Inferior parietal cortex (tissue), 1 donor: ENCODE data around the gene DRICH1.
"Not testable (repeated sequence)": the region's sequence is repeated elsewhere in the genome, so short reads cannot be mapped to it uniquely, and the experiment has no call there.

Source experiments
- DNase-seq: peaks from one replicate; pipeline ENCODE4 v3.0.0-alpha.2; 2016; ENCODE audit errors: extremely low spot score

DRICH1 gene

GRCh38 chr22:23632178-23632577 is at the start of gene DRICH1:
DRICH1 (minus strand) TSS chr22:23632321; CDS start chr22:23632023, 298 bp downstream.
- DNase-seq = no peak

- no peak for DNase-seq
These were observed 49.1 kb upstream of the DRICH1 start for GRCh38 chr22:23681026-23681809.

- DNase-seq = no peak
These were observed 46.0 kb upstream of the DRICH1 start for GRCh38 chr22:23678133-23678532.

- no peak for DNase-seq
These were observed 45.5 kb upstream of the DRICH1 start for GRCh38 chr22:23677701-23677995.

DNA sequence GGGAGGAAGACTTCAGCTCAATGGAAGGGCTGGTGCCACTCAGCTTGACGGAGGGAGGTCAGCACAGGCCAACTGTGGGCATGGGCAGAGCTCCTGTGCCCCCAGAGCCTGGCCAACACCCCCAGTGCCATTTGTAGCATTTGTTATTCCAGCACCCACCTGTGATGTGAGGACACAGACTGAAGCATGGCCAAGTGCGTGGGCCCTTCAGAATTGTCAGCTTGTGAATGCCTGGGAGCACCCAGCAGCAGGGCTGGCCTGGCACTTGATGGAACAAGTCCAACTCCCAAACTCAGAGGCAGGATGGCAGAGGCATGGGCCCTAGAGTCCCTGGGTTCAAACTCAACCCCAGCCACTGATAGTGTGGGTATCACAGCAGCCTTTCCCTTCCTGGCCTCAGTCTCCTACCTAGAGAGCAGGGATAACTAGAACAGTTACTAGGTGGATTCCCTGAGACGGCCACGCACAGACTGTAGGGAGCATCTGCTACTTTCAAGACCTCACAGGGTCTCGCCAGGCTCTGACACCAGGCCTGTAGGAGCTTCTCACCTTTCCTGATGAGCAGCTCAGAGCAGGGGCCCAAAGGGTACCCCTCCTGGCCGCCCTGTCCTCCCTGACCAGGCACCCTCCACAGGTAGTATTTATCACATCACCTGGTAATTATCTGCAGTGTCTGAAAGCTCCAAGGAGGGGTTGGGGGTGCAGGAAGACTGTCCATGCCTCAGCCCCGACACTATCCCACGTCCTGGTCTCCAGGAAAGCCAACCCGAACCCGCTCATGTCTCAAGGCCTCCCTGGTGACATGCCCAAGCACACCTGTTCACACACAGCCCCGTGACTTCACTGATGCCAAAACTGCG is 45.0 kb upstream of the DRICH1 start:
- DNase-seq = not testable (repeated sequence)

- no peak for DNase-seq
These were observed 43.6 kb upstream of the DRICH1 start for GRCh38 chr22:23675502-23676415.

GRCh38 chr22:23674886-23675501 is 42.9 kb upstream of the DRICH1 start:
- not testable (repeated sequence) for DNase-seq

GRCh38 chr22:23673826-23674690 is 41.9 kb upstream of the DRICH1 start:
- DNase-seq = no peak

DNA sequence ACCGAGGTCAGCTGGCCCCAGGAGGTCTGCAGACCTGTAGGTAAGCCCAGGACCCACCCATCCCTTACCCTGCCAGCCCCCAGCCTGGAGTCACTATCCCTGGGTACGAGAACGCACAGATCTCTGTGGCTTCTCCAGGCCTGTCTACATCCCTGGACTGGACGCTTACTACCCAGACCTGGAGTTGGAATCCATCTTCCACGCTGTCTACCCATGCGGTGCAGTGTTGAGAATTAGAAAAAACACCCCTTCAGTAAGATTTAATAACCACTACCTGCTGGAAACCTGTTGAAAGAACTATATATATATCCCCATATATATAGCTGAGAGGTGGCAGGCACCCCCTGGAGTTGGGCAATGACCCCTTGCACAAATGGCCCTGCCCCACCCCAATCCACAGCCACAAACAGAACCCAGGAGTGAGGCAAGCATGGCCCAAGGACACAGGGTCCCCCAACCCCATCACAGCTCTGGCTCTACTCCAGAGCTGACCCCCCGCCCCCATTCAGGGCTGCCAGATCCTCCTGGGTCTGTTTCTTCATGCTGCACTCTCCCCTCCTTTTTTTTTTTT is 41.0 kb upstream of the DRICH1 start:
- no peak for DNase-seq

GRCh38 chr22:23672307-23673049 is 40.4 kb upstream of the DRICH1 start:
- DNase-seq = not testable (repeated sequence)

DNA sequence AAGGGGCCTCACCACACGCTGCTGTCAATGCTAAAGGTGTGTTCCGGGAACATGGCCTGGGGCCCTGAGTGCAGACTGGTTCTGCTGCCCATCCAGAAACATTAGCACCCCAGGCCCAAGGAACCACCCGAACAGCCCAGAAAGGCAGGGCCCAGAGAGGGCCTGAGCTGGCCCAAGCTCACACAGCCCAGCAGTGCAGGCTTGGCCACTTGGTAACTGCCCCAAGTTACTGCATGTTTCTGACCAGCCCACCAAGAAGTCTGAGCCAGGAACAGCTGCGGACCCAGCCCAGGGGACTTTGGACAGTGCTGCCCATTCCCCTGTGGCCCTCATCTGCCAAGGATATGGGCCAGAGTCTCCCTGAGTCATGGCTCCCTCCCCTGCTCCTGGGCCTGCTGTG is 39.3 kb upstream of the DRICH1 start:
- not testable (repeated sequence) for DNase-seq

DNA sequence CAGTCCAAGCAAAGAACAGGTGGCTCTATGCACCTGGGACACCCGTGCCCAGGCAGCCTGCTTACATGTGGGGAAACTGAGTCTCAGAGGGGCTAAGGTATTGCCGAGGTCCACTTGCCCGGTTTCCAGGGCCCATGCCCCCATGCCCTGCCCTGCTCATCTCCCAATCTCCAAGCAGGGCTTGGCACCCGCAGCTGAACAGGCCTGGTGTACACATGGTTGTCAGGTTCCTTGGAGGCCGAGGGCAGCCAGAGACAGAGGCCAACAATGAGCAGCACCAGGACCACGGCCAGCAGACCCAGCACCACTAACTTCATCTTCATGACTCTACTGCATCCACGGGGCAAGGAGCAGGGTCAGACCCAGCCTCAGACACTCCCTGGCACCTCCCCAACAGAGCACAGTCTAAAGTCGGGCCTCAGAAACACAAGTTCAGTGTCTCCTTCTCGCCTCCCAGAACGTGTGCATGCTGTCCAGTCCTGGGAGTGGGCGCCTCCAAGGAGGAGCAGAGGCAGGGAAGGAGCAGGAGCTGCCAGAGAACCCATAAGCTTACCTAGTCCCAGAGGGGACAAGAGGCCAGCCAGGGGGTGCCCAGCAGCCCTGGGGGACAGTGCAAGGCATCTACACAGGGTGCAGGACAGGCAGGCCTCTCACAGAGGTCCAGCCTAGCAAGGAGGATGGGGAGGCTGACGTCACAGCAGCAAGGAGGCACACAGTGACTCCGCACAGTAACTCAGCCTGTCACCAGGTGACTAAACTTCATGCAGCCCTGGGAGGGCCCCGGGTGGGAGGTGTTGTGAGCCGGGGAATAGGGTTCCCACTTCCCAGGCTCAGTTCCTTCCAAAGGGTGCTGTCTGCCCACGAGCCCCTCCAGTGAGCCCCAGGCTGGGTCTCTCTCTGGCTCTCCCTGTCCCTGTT is 38.5 kb upstream of the DRICH1 start:
- DNase-seq = no peak

DNA sequence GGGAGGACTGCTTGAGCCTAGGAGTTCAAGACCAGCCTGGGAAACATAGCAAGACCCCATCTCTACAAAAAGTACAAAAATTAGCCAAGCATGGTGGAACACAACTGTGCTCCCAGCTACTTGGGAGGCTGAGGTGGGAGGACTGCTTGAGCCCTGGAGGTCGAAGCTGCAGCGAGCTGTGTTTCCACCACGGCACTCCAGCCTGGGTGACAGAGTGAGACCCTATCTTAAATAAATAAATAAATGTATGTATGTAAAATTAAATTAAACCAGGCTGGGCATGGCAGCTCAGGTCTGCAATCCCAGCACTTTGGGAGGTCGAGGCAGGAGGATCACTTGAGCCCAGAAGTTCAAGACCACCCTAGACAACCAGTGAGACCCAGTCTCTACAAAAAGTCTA is 28.3 kb upstream of the DRICH1 start:
- DNase-seq = not testable (repeated sequence)

- DNase-seq = no peak
These were observed 25.6 kb upstream of the DRICH1 start for GRCh38 chr22:23657727-23658126.

DNA sequence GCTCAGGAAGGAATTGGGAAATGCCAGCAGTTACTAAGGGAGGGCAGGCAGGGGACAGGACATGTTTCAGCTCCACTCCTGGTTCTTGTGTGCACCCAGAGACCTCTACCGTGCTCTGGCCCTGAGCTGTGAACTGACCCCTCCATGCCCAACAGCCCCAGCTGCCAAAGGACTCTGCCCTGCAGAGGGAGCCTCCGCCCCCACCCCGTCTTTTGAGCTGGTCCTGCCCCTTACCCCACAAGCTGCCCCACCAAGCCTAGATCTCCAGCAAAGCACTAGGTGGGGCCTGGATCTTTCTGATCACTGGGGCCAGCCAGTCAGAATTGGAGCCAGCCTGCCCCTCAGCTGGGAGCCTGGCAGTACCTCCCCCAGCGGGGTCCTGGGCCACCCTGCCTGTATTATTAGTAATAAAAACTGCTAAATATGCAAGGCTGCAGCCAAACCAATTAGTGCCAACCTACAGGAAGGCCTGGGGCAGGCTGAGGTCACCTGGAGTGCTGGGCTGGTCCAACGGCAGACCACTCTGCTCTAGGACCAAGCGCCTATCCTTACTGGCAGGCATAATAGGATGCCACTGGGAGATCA is 23.9 kb upstream of the DRICH1 start:
- DNase-seq = no peak

- no peak for DNase-seq
These were observed 20.6 kb upstream of the DRICH1 start for GRCh38 chr22:23652711-23653110.

DNA sequence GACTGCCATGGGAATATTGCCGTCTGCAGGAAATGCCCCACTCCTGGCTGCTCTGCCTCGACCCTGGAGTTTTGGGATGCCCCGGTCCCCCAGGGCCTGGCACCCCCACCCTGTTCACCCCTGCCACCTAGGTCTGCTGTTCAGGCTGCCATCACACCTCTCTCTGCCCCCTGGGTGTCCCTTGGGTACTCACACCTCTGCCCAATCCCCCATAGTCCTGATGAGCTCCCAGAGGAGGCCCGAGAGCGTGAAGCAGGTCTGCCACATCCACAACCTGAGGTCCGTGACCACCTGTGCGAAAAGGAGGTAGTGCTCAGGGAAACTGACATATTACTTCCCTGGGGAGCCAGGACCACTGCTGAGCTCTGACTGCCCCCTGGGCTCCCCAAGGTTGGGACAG is 20.2 kb upstream of the DRICH1 start:
- no peak for DNase-seq

DNA sequence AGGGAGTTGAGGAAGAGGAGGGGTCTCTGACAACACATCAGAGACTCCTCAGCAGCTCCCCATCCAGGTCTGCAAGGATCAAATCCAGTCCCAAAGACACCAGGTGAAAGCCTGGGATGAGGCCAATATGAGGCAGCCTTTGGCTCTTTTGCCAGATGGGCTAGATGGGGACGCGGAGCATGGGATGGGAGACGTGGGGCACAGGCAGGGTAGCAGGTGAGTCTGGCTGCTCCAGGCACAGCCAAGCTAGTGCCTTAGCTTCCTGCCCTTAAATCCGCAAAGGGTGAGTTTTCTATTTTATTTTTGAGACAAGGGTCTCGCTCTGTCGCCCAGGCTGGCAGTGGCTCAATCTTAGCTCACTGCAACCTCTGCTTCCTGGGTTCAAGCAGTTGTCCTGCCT is 19.6 kb upstream of the DRICH1 start:
- no peak for DNase-seq
